Measurements from ENCODE around the gene SNAI1. TPM values are rescaled to one million over a fixed set of nuclear protein-coding genes. Genes with fewer than 3 reads are reported as not detected.
"Not testable (repeated sequence)": the region's sequence is repeated elsewhere in the genome, so short reads cannot be mapped to it uniquely, and the experiment has no call there.

Gene SNAI1
- total RNA-seq, 1 donor from 2014 or later = 4.9 TPM

DNA sequence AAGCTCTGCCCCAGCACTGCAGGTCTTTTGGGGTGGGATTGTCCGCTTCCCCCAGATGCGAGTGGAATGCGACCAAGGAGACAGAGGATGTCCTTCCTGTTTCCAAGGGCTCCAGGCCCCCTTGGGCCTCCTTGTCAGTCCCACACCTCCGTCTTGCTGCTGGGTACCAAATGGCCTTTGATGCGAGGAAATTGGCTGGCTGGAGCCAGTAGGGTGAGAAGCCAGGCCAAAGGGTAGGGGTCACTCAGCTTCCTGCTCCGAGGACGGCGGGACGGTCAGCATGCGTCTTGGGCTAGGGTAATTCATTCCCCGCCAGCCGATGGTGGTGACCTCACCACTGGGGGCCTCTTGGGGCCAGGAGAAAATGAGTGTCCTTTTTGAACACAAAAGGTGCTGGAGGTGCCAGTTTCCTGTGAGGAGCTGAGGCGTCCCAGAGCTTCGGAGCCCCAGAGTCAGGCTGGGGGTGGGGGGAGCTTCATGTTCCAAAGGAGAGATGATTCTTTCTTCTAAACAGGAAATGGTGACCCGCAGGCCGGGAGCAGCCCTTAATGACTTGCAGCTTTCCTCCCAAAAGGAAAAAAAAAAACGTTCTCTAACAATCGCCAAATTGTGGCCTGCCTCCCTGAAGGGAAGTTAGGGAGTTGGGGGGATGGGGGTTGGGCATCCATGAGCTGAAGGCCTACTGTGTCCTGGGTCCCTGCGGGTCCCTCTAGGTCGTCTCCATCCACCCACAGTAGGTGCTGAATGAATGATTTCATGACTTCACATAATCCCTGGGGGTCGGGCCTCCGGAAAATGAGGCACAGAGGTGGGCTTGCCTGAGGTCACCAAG, 6.7 kb downstream of the SNAI1 start:
- H3K9me3 Mint-ChIP-seq (ENCODE audit: low read depth) = no peaks in the 10 kb centered on the region
- H3K36me3 Mint-ChIP-seq (ENCODE audit: low read depth) = peaks cover 10% of the 10 kb centered on the region
- no peak overlapping the region for H3K4me3 Mint-ChIP-seq (ENCODE audit: unreplicated experiment)
- no peaks in the 10 kb centered on the region for H3K27me3 Mint-ChIP-seq (ENCODE audit: low read depth)
- peak overlapping the region; percentile 71 for H3K27ac Mint-ChIP-seq (ENCODE audit: unreplicated experiment)
- no peak for DNase-seq (ENCODE audit: low spot score)
- no peak for TF ChIP-seq CTCF (IDR thresholded peaks at IDR 0.05)
- H3K4me1 Mint-ChIP-seq (ENCODE audit: low read depth) = peaks cover 60% of the 10 kb centered on the region

- no peak for TF ChIP-seq CTCF (IDR thresholded peaks at IDR 0.05)
- no peak for DNase-seq (ENCODE audit: low spot score)
- Mint-ChIP-seq H3K4me1 (ENCODE audit: low read depth) (peaks cover 52% of the 10 kb centered on the region), H3K27ac (ENCODE audit: unreplicated experiment) (peak overlapping the region; percentile 71), H3K4me3 (ENCODE audit: unreplicated experiment) (no peak overlapping the region), H3K9me3 (ENCODE audit: low read depth) (no peaks in the 10 kb centered on the region), H3K36me3 (ENCODE audit: low read depth) (peaks cover 8% of the 10 kb centered on the region), H3K27me3 (ENCODE audit: low read depth) (no peaks in the 10 kb centered on the region)
Measured at GRCh38 chr20:49990271-49990720, 7.5 kb downstream of the SNAI1 start.

GRCh38 chr20:49993301-49993751, 10.5 kb downstream of the SNAI1 start:
- no peak for DNase-seq (ENCODE audit: low spot score)
- H3K9me3 Mint-ChIP-seq (ENCODE audit: low read depth) = no peaks in the 10 kb centered on the region
- H3K4me1 Mint-ChIP-seq (ENCODE audit: low read depth) = peaks cover 21% of the 10 kb centered on the region
- no peak overlapping the region for H3K27ac Mint-ChIP-seq (ENCODE audit: unreplicated experiment)
- no peaks in the 10 kb centered on the region for H3K36me3 Mint-ChIP-seq (ENCODE audit: low read depth)
- no peak overlapping the region for H3K4me3 Mint-ChIP-seq (ENCODE audit: unreplicated experiment)
- no peaks in the 10 kb centered on the region for H3K27me3 Mint-ChIP-seq (ENCODE audit: low read depth)
- no peak for TF ChIP-seq CTCF (IDR thresholded peaks at IDR 0.05)

DNA sequence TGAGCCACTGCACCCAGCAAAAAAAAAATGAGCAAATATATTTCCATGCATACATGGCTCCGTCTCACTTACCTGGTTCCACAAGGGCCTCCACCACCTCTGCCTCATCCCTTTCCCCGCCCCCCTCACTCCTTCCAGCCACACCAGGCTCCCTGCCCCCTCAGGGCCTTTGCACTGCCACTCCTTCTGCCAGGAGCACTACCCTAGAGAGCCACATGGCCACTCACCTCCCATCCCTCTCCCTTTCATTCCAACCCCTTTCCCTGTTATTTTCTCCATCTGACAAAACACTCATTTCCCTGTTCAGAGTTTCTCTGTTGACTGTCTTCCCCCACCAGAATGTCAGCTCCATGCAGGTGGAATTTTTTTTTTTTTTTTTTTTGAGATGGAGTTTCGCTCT, 12.8 kb downstream of the SNAI1 start:
- Mint-ChIP-seq H3K27ac (ENCODE audit: unreplicated experiment) (no peak overlapping the region), H3K4me3 (ENCODE audit: unreplicated experiment) (no peak overlapping the region), H3K36me3 (ENCODE audit: low read depth) (no peaks in the 10 kb centered on the region), H3K27me3 (ENCODE audit: low read depth) (no peaks in the 10 kb centered on the region), H3K9me3 (ENCODE audit: low read depth) (no peaks in the 10 kb centered on the region), H3K4me1 (ENCODE audit: low read depth) (peaks cover 2% of the 10 kb centered on the region)
- DNase-seq (ENCODE audit: low spot score) = no peak
- no peak for TF ChIP-seq CTCF (IDR thresholded peaks at IDR 0.05)

GRCh38 chr20:49998478-49999188, 15.9 kb downstream of the SNAI1 start:
- H3K36me3 Mint-ChIP-seq (ENCODE audit: low read depth); H3K9me3 Mint-ChIP-seq (ENCODE audit: low read depth); H3K4me3 Mint-ChIP-seq (ENCODE audit: unreplicated experiment); H3K27ac Mint-ChIP-seq (ENCODE audit: unreplicated experiment); H3K27me3 Mint-ChIP-seq (ENCODE audit: low read depth); DNase-seq (ENCODE audit: low spot score): not testable (repeated sequence)
- H3K4me1 Mint-ChIP-seq (ENCODE audit: low read depth) = peaks cover 11% of the 10 kb centered on the region

Measured in chondrocyte (in vitro differentiated cells).